Naive thymus-derived CD4-positive, alpha-beta T cell (primary cell): ENCODE data around the gene SMARCC2. TPM values are rescaled to one million over a fixed set of nuclear protein-coding genes. Genes with fewer than 3 reads are reported as not detected.
A peak's percentile ranks its signal among the peaks of the same experiment; 100 is the strongest.

ENCODE experiments used
- ATAC-seq: fragments of 150-1000 bp; cut with Tn5 transposase; 2 replicates; pipeline ENCODE4 v1.10.0; 2021; ENCODE audit warnings: mild to moderate bottlenecking, moderate library complexity
- CTCF ChIA-PET: fragments of 350-600 bp; sonication (Branson Sonifier 250); formaldehyde crosslinking; loops from one replicate; lab custom pipeline; 2021; ENCODE audit warnings: antibody characterized with exemption; lab: Charles Lee
- POLR2A ChIA-PET: fragments of 350-600 bp; sonication (Branson Sonifier 250); formaldehyde crosslinking; loops from one replicate; lab custom pipeline; 2021; ENCODE audit warnings: antibody characterized with exemption, inconsistent platforms; lab: Charles Lee
- DNase-seq, 9 donors: peaks; one replicate each; pipeline versions ENCODE4 v3.0.0 to v3.0.0-alpha.2; 2020 to 2022; ENCODE audit warnings: mixed read lengths in 1 of 9
- H3K27ac ChIP-seq: one replicate; pipeline ENCODE4 v1.7.0; 2013; ENCODE audit warnings: mild to moderate bottlenecking, low read depth, low read length, moderate library complexity
- H3K27me3 ChIP-seq, 2 donors: one replicate each; pipeline ENCODE4 v1.7.0; 2013; ENCODE audit warnings: low read length in 2 of 2, mild to moderate bottlenecking in 2 of 2, moderate library complexity in 2 of 2; ENCODE audit not compliant: control insufficient read depth in 2 of 2, insufficient read depth in 2 of 2
- H3K36me3 ChIP-seq, 3 experiments: 1 replicate in 2 of 3; 2 replicates in 1 of 3; pipeline ENCODE4 v1.7.0; 2013; ENCODE audit warnings: low read length in 3 of 3, mild to moderate bottlenecking in 3 of 3, moderate library complexity in 1 of 3; ENCODE audit not compliant: insufficient read depth in 3 of 3, control insufficient read depth in 2 of 3
- H3K4me1 ChIP-seq, 2 donors: one replicate each; pipeline ENCODE4 v1.7.0; 2013; ENCODE audit warnings: low read length in 2 of 2, mild to moderate bottlenecking in 2 of 2, moderate library complexity in 1 of 2; ENCODE audit not compliant: control insufficient read depth in 2 of 2, insufficient read depth in 2 of 2
- H3K4me3 ChIP-seq: 2 replicates; pipeline ENCODE4 v1.7.0; 2013; ENCODE audit warnings: mild to moderate bottlenecking, low read length
- H3K9me3 ChIP-seq, 3 experiments: 1 replicate in 2 of 3; 2 replicates in 1 of 3; pipeline ENCODE4 v1.7.0; 2013; ENCODE audit warnings: low read length in 3 of 3; ENCODE audit not compliant: control insufficient read depth in 2 of 3
- H3K27ac Mint-ChIP-seq, 9 donors: one replicate each; pipeline ENCODE4 v1.8.0; 2020 to 2022; ENCODE audit warnings: mixed read lengths in 9 of 9, mild to moderate bottlenecking in 8 of 9, moderate library complexity in 5 of 9, inconsistent platforms in 2 of 9
- H3K27me3 Mint-ChIP-seq, 5 donors: one replicate each; pipeline ENCODE4 v1.8.0; 2021 to 2022; ENCODE audit warnings: mixed read lengths in 5 of 5, mild to moderate bottlenecking in 1 of 5
- H3K36me3 Mint-ChIP-seq, 5 donors: one replicate each; pipeline ENCODE4 v1.8.0; 2020 to 2022; ENCODE audit warnings: mixed read lengths in 5 of 5, mild to moderate bottlenecking in 3 of 5, inconsistent platforms in 1 of 5
- H3K4me1 Mint-ChIP-seq, 7 donors: one replicate each; pipeline ENCODE4 v1.8.0; 2020 to 2022; ENCODE audit warnings: mixed read lengths in 7 of 7, mild to moderate bottlenecking in 3 of 7, inconsistent platforms in 1 of 7
- H3K4me3 Mint-ChIP-seq, 10 donors: one replicate each; pipeline ENCODE4 v1.8.0; 2020 to 2022; ENCODE audit warnings: mild to moderate bottlenecking in 10 of 10, mixed read lengths in 10 of 10, moderate library complexity in 6 of 10, inconsistent platforms in 2 of 10
- H3K9me3 Mint-ChIP-seq, 11 donors: one replicate each; pipeline ENCODE4 v1.8.0; 2020 to 2022; ENCODE audit warnings: mixed read lengths in 11 of 11, mild to moderate bottlenecking in 4 of 11, inconsistent platforms in 1 of 11, moderate library complexity in 1 of 11
- intact Hi-C, 2 donors: fragments of 100-400 bp; cut with micrococcal nuclease; formaldehyde crosslinking; loops; one replicate each; pipeline ENCODE4 v1.15.1; 2023
- polyA plus RNA-seq, 2 donors: library from polyadenylated mRNA; unstranded; fragments of 300-500 nt; fragmentation: Illumina TruSeq; gene quantifications; one replicate each; pipeline ENCODE4 v1.2.3, GENCODE V29; 2021
- total RNA-seq, 6 experiments: library from RNA in 5 of 6; stranded (reverse) in 5 of 6; gene quantifications; 1 replicate in 5 of 6; 2 replicates in 1 of 6; pipeline ENCODE4 v1.2.3 and lab custom pipeline; 2021 to 2026

The SMARCC2 gene
- total and polyA plus RNA-seq, 7 experiments from 2014 or later = 64.6 to 187 (median 131) TPM

DNA sequence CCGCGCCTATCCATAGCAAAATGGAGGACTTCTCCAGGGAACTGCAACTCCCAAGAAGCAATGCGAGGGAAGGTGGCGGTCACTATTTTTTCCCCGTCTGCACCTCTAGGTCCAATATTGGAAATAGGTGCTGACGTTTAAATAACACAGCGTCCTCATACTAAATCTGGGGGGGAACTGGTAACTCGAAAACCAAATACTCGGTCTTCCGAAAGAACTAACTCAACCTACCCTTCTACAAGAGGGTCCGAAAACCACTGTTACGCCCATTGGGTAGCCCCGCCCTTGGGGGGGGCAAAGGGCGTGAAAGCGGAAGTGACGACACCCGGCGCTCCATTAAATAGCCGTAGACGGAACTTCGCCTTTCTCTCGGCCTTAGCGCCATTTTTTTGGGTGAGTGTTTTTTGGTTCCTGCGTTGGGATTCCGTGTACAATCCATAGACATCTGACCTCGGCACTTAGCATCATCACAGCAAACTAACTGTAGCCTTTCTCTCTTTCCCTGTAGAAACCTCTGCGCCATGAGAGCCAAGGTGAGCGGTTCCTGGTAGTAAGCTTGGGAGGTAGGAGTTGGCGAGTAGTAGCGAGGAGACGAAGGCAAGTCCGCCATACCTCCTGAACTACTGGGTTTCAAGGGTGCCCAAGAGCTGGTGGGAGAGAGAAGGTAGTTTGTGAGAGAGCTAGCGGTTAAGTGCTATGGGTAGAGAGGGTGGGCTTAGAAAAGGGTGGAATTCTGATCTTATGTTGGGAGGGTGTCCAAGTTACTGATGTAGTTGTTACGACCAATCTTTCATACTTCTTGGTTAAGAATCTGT is 72.8 kb downstream of the SMARCC2 start, which contains the start of gene RPL41:
Gene RPL41, plus strand, starts transcription at position 367 of the 815 bp plus-strand sequence.
- Mint-ChIP-seq H3K36me3 (peaks cover 7 to 39% (median 32%) of the 10 kb centered on the region in 5 donors), H3K27ac (peak within 1 kb of the TSS; percentile 95 to 99 (median 98)), H3K9me3 (peaks cover 0 to 5% (median 0%) of the 10 kb centered on the region in 11 donors), H3K4me3 (peak within 1 kb of the TSS; percentile 87 to 100 (median 96)), H3K27me3 (no peaks in the 10 kb centered on the region), H3K4me1 (peaks cover 24 to 47% (median 34%) of the 10 kb centered on the region in 7 donors)
- ChIA-PET POLR2A (interaction anchor here (0.6 to 7.6 kb wide), 31 partner anchors 8 to 389 kb away, joined by 3 to 230 read pairs (median 6); partner anchors contain the start of genes ANKRD52, CNPY2, COQ10A and ESYT1), CTCF (interaction anchor here (0.5 to 13.4 kb wide), 13 partner anchors 9 to 1269 kb away, joined by 3 to 193 read pairs (median 4); partner anchors contain the start of genes ESYT1, PA2G4, RNF41 and SMARCC2)
- DNase-seq (peak; percentile 85 to 97 (median 96)), ATAC-seq (peak; percentile 63)
- H3K4me1 ChIP-seq = peaks cover 24 to 25% of the 10 kb centered on the region in 2 donors
- intact Hi-C loops = loop anchor here (1.0 to 10.0 kb wide), 14 partner anchors 12 to 1836 kb away; partner anchors contain the start of genes PA2G4 (in 2 of the 2), BAZ2A (in 1 of the 2), CBX5 (in 1 of the 2) and CS (in 1 of the 2)
- no peaks in the 10 kb centered on the region for H3K27me3 ChIP-seq
- peak within 1 kb of the TSS; percentile 93 for H3K27ac ChIP-seq
- no peaks in the 10 kb centered on the region for H3K9me3 ChIP-seq
- H3K4me3 ChIP-seq = peak within 1 kb of the TSS; percentile 95
- peaks cover 0 to 33% (median 3%) of the 10 kb centered on the region in 3 experiments for H3K36me3 ChIP-seq

- peaks cover 12 to 44% (median 42%) of the 10 kb centered on the region in 5 donors for H3K36me3 Mint-ChIP-seq
- H3K27ac Mint-ChIP-seq = peak overlapping the region; percentile 95 to 99 (median 98)
- H3K4me1 Mint-ChIP-seq = peaks cover 24 to 47% (median 32%) of the 10 kb centered on the region in 7 donors
- intact Hi-C loops = loop anchor here (5.0 to 10.0 kb wide), 7 partner anchors 118 to 1627 kb away; partner anchors contain the start of genes BAZ2A (in 1 of the 2), MARS1 (in 1 of the 2), PTGES3 (in 1 of the 2) and SUOX (in 1 of the 2)
- no peaks in the 10 kb centered on the region for H3K27me3 Mint-ChIP-seq
- Histone ChIP-seq H3K27ac (peak overlapping the region; percentile 93), H3K27me3 (no peaks in the 10 kb centered on the region), H3K4me1 (peaks cover 24 to 25% of the 10 kb centered on the region in 2 donors), H3K9me3 (no peaks in the 10 kb centered on the region), H3K4me3 (peak overlapping the region; percentile 95), H3K36me3 (peaks cover 3 to 33% (median 9%) of the 10 kb centered on the region in 3 experiments)
- H3K4me3 Mint-ChIP-seq = peak overlapping the region; percentile 87 to 100 (median 96)
- ChIA-PET CTCF (interaction anchor here (0.7 to 5.1 kb wide), 3 partner anchors 12 to 1270 kb away, joined by 3 to 44 read pairs (median 3); partner anchors contain the start of gene PA2G4), POLR2A (interaction anchor here (0.6 to 7.6 kb wide), 14 partner anchors 11 to 377 kb away, joined by 3 to 230 read pairs (median 9); partner anchors contain the start of genes ESYT1, MYL6, PA2G4 and PYM1)
- ATAC-seq (no peak), DNase-seq (no peak)
- H3K9me3 Mint-ChIP-seq = peaks cover 0 to 5% (median 0%) of the 10 kb centered on the region in 11 donors
Observed at GRCh38 chr12:56115329-56115728, 74.0 kb downstream of the SMARCC2 start.

GRCh38 chr12:56114084-56114483 is 75.2 kb downstream of the SMARCC2 start:
- Mint-ChIP-seq H3K36me3 (peaks cover 12 to 50% (median 45%) of the 10 kb centered on the region in 5 donors), H3K4me1 (peaks cover 17 to 36% (median 20%) of the 10 kb centered on the region in 7 donors), H3K4me3 (peak overlapping the region in 3 of 10 donors; percentile 0 to 30 (median 19)), H3K9me3 (peaks cover 0 to 5% (median 0%) of the 10 kb centered on the region in 11 donors), H3K27ac (peak overlapping the region in 7 of 9 donors; percentile 35 to 98 (median 56)), H3K27me3 (no peaks in the 10 kb centered on the region)
- H3K27me3 ChIP-seq = no peaks in the 10 kb centered on the region
- intact Hi-C loops = loop anchor here in 1 of 2 donors (10.0 kb wide), 1 partner anchor 521 kb away; the partner anchor contains the start of gene BAZ2A
- no peaks in the 10 kb centered on the region for H3K9me3 ChIP-seq
- H3K4me1 ChIP-seq = peaks cover 15 to 20% of the 10 kb centered on the region in 2 donors
- POLR2A ChIA-PET = interaction anchor here (1.9 to 2.6 kb wide), 2 partner anchors 10 to 12 kb away, joined by 4 to 20 read pairs; partner anchors contain the start of gene PA2G4
- peaks cover 9 to 46% (median 16%) of the 10 kb centered on the region in 3 experiments for H3K36me3 ChIP-seq
- ATAC-seq = no peak
- CTCF ChIA-PET = interaction anchor here (0.5 kb wide), 1 partner anchor 69 kb away, joined by 3 read pairs; no protein-coding TSS in a partner anchor
- H3K4me3 ChIP-seq = no peak overlapping the region
- DNase-seq = no peak
- H3K27ac ChIP-seq = no peak overlapping the region

Other genes starting within 250 kb of the SMARCC2 start
- gene PMEL, start 223.4 kb downstream of the SMARCC2 start, total RNA-seq = not detected
- gene PMEL, start 223.4 kb downstream of the SMARCC2 start, polyA plus RNA-seq = under 1 TPM; 0.09 to 0.57 TPM
- gene CDK2, start 222.7 kb downstream of the SMARCC2 start, total RNA-seq = 10 to 100 TPM; 19.0 to 77.2 (median 24.1) TPM
- gene CDK2, start 222.7 kb downstream of the SMARCC2 start, polyA plus RNA-seq = 1 to 10 TPM; 7.0 to 9.6 TPM
- 100 to 1,000 TPM in 1 of 5 experiments, 10 to 100 TPM in 4; 45.2 to 109 (median 62.7) TPM for gene RAB5B, start 215.4 kb downstream of the SMARCC2 start, total RNA-seq
- gene RAB5B, start 215.4 kb downstream of the SMARCC2 start, polyA plus RNA-seq = 10 to 100 TPM; 69.6 to 86.7 TPM
- gene SUOX, start 192.2 kb downstream of the SMARCC2 start, total RNA-seq = 10 to 100 TPM in 1 of 5 experiments, 1 to 10 TPM in 4; 1.9 to 10.4 (median 7.1) TPM
- gene SUOX, start 192.2 kb downstream of the SMARCC2 start, polyA plus RNA-seq = under 1 TPM; 0.14 to 0.21 TPM
- gene IKZF4, start 168.4 kb downstream of the SMARCC2 start, total RNA-seq = 10 to 100 TPM in 1 of 5 experiments, 1 to 10 TPM in 4; 3.6 to 37.8 (median 5.3) TPM
- 1 to 10 TPM in 1 of 2 donors, under 1 TPM in 1; 0.54 to 2.0 TPM for gene IKZF4, start 168.4 kb downstream of the SMARCC2 start, polyA plus RNA-seq
- 10 to 100 TPM; 40.8 to 64.5 (median 46.4) TPM for gene RPS26, start 147.6 kb downstream of the SMARCC2 start, total RNA-seq
- 100 to 1,000 TPM; 578 to 717 TPM for gene RPS26, start 147.6 kb downstream of the SMARCC2 start, polyA plus RNA-seq
- gene ERBB3, start 109.3 kb downstream of the SMARCC2 start, total RNA-seq = 1 to 10 TPM; 1.0 to 6.4 (median 1.9) TPM
- gene ERBB3, start 109.3 kb downstream of the SMARCC2 start, polyA plus RNA-seq = under 1 TPM; 0.22 to 0.51 TPM
- 100 to 1,000 TPM in 3 of 5 experiments, 10 to 100 TPM in 2; 61.7 to 254 (median 109) TPM for gene PA2G4, start 84.9 kb downstream of the SMARCC2 start, total RNA-seq
- 100 to 1,000 TPM; 216 to 218 TPM for gene PA2G4, start 84.9 kb downstream of the SMARCC2 start, polyA plus RNA-seq
- gene RPL41, start 72.8 kb downstream of the SMARCC2 start, total RNA-seq = 1,000 to 10,000 TPM; 3,787 to 6,048 (median 5,952) TPM
- gene RPL41, start 72.8 kb downstream of the SMARCC2 start, polyA plus RNA-seq = over 10,000 TPM in 1 of 2 donors, 1,000 to 10,000 TPM in 1; 6,745 to 10,251 TPM
- 10 to 100 TPM in 3 of 5 experiments, 1 to 10 TPM in 2; 7.8 to 16.3 (median 13.3) TPM for gene ZC3H10, start 71.2 kb downstream of the SMARCC2 start, total RNA-seq
- 1 to 10 TPM; 2.4 to 4.1 TPM for gene ZC3H10, start 71.2 kb downstream of the SMARCC2 start, polyA plus RNA-seq
- 100 to 1,000 TPM; 121 to 300 (median 221) TPM for gene ESYT1, start 61.2 kb downstream of the SMARCC2 start, total RNA-seq
- 100 to 1,000 TPM; 282 to 353 TPM for gene ESYT1, start 61.2 kb downstream of the SMARCC2 start, polyA plus RNA-seq
- gene MYL6B, start 36.9 kb downstream of the SMARCC2 start, total RNA-seq = 10 to 100 TPM in 2 of 5 experiments, 1 to 10 TPM in 3; 3.7 to 60.3 (median 8.9) TPM
- 1 to 10 TPM; 5.6 to 6.7 TPM for gene MYL6B, start 36.9 kb downstream of the SMARCC2 start, polyA plus RNA-seq
- gene MYL6, start 31.1 kb downstream of the SMARCC2 start, total RNA-seq = 1,000 to 10,000 TPM in 1 of 5 experiments, 100 to 1,000 TPM in 4; 428 to 1,509 (median 467) TPM
- gene MYL6, start 31.1 kb downstream of the SMARCC2 start, polyA plus RNA-seq = 1,000 to 10,000 TPM; 1,845 to 2,144 TPM
- 10 to 100 TPM; 31.4 to 44.9 (median 43.1) TPM for gene RNF41, start 32.4 kb upstream of the SMARCC2 start, total RNA-seq
- gene RNF41, start 32.4 kb upstream of the SMARCC2 start, polyA plus RNA-seq = 10 to 100 TPM; 29.4 to 45.8 TPM
- gene NABP2, start 34.9 kb upstream of the SMARCC2 start, total RNA-seq = 10 to 100 TPM in 3 of 5 experiments, 1 to 10 TPM in 2; 9.2 to 61.2 (median 11.8) TPM
- 1 to 10 TPM; 1.0 to 1.6 TPM for gene NABP2, start 34.9 kb upstream of the SMARCC2 start, polyA plus RNA-seq
- gene SLC39A5, start 40.6 kb upstream of the SMARCC2 start, total RNA-seq = 1 to 10 TPM in 1 of 5 experiments, under 1 TPM in 2, not detected in 2; 0.43 to 1.2 (median 0.77) TPM
- gene SLC39A5, start 40.6 kb upstream of the SMARCC2 start, polyA plus RNA-seq = not detected
- gene ANKRD52, start 68.9 kb upstream of the SMARCC2 start, total RNA-seq = 10 to 100 TPM; 26.9 to 64.4 (median 40.7) TPM
- 1 to 10 TPM; 5.1 to 8.2 TPM for gene ANKRD52, start 68.9 kb upstream of the SMARCC2 start, polyA plus RNA-seq
- gene COQ10A, start 77.5 kb upstream of the SMARCC2 start, total RNA-seq = 10 to 100 TPM; 22.5 to 39.4 (median 31.5) TPM
- gene COQ10A, start 77.5 kb upstream of the SMARCC2 start, polyA plus RNA-seq = 10 to 100 TPM in 1 of 2 donors, 1 to 10 TPM in 1; 9.7 to 11.5 TPM
- gene CS, start 110.8 kb upstream of the SMARCC2 start, total RNA-seq = 100 to 1,000 TPM; 126 to 241 (median 167) TPM
- gene CS, start 110.8 kb upstream of the SMARCC2 start, polyA plus RNA-seq = 10 to 100 TPM; 57.6 to 79.9 TPM
- 100 to 1,000 TPM in 1 of 5 experiments, 10 to 100 TPM in 4; 48.4 to 134 (median 87.6) TPM for gene CNPY2, start 126.5 kb upstream of the SMARCC2 start, total RNA-seq
- 100 to 1,000 TPM; 183 to 184 TPM for gene CNPY2, start 126.5 kb upstream of the SMARCC2 start, polyA plus RNA-seq
- gene PAN2, start 144.5 kb upstream of the SMARCC2 start, total RNA-seq = 100 to 1,000 TPM in 4 of 5 experiments, 10 to 100 TPM in 1; 65.8 to 279 (median 144) TPM
- gene PAN2, start 144.5 kb upstream of the SMARCC2 start, polyA plus RNA-seq = 10 to 100 TPM; 11.4 to 13.9 TPM
- gene IL23A, start 149.4 kb upstream of the SMARCC2 start, total RNA-seq = 10 to 100 TPM; 14.4 to 42.0 (median 20.1) TPM
- 10 to 100 TPM; 14.8 to 25.2 TPM for gene IL23A, start 149.4 kb upstream of the SMARCC2 start, polyA plus RNA-seq
- gene STAT2, start 170.6 kb upstream of the SMARCC2 start, total RNA-seq = 100 to 1,000 TPM; 119 to 291 (median 182) TPM
- gene STAT2, start 170.6 kb upstream of the SMARCC2 start, polyA plus RNA-seq = 10 to 100 TPM; 64.1 to 80.3 TPM
- gene APOF, start 173.4 kb upstream of the SMARCC2 start, total RNA-seq = not detected
- under 1 TPM in 1 of 2 donors, not detected in 1; 0.12 TPM for gene APOF, start 173.4 kb upstream of the SMARCC2 start, polyA plus RNA-seq